GM19452 (cell line): Measurements from ENCODE around the gene COL6A3.

Experiments
- ATAC-seq: cut with Tn5 transposase; IDR thresholded peaks from one replicate; pipeline ENCODE4 v1.9.1; 2021; ENCODE audit not compliant: unreplicated experiment

COL6A3 gene

DNA sequence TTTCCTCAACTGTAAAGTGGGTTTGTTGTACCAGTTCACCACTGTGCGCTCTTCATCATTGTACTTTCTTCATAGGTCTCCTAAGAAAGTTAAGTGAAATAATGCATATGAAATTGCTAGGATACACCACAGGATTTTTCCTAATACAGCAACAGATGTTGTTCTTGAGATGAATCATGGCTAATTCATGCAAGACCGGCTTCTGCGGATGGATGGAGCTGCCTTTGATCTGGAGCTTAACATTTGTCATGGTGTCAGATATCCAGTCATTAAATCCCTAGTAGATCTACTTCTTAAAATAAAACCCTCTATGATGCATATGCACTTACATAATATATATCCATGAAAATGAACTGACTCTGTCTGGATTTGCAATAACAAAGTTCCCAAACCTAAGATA lies 114.1 kb downstream of the COL6A3 start:
- no peak for ATAC-seq

DNA sequence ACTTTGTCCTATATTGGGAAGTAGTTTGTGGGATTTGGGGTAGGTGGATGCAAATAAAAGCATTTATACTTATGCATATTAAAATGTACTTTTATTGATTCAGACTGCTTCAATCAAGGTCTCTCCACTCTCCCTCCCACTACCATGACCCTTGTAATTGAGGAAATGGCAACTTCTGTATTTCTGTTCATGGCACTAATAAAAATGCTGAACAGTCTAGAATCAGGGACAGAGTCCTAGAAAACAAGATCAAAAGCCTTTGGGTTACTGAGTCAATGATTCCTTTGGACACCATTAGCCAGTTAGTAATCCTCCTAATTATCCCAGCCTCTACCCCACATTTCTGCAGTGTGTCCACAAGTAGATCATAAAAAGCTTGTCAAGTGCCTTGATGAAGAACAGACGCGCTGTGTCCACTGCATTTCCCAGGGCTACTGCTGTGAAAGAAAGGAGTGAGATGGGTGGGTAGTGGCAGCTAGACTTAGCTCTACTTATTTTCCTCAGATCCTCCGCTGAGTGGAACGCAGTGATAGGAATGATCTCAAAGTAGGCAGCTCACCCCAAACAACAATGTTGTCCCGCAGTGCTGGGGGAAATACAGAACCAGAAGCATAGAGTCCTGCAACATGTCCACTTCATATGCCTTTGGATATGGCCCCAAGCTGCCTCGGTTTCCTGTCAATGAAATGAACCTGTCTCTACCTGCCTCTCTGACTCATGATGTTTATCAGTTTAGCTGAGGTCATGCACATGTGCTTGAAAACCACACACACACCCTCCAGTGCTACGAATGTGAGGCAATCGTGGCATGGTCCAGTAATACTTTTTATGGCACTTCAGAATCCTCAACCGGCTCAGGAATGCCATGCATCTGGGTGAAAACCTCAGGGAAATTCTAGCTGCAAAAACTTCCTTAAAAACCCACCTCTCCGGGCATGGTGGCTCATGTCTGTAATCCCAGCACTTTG lies 115.5 kb downstream of the COL6A3 start:
- ATAC-seq, result no peak

DNA sequence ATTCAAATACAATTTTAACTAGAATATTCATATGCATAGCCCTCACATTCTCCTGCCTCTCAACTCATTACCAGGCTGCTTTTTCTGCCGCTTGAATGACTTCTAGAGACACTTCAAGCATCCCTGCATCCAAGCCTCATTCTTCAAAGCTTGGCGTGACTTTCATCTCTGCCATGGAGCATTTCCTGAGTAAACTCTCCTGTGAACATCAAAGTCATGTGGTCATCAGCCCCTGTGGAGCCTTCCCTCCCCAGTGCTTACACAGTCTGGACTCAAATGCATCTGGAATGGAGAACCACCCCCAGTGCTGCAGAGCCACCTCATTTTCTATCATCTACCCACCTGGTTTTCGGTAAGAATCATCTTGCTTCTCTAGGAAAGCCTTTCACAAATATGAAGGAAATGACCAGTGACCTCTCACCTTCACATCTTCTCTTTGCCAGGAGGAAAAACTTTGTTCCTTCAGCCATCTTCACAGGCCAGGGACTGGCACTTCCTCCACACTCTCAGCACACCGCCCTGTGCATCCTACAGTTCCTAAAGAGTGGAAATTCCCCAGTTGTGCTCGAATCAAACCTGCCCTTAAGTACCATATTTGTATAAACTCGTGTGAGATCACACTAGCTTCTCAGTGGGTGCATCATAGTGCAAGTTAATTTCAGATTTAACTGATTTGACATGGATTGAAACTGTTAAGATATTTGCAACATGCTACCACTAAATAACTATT lies 116.4 kb downstream of the COL6A3 start:
- no peak for ATAC-seq

DNA sequence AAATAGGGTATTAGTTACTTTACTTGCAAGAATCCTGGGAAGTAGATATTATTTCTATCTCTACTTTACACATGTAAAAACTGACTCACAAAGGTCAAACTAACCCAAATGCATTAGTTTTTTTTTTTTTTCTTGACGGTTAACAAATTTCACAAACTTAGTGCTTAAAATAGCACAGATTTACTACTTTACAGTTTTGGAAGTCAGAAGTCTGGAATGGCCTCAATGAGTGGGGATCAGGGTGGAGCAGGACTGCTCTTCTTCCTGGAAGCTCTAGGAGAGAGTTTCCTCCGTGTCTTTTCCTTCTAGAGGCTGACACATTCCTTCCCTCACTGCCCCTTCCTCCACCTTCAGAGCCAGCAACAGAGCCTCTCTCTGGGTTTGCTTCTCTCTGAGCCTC lies 117.2 kb downstream of the COL6A3 start:
- ATAC-seq, result no peak

DNA sequence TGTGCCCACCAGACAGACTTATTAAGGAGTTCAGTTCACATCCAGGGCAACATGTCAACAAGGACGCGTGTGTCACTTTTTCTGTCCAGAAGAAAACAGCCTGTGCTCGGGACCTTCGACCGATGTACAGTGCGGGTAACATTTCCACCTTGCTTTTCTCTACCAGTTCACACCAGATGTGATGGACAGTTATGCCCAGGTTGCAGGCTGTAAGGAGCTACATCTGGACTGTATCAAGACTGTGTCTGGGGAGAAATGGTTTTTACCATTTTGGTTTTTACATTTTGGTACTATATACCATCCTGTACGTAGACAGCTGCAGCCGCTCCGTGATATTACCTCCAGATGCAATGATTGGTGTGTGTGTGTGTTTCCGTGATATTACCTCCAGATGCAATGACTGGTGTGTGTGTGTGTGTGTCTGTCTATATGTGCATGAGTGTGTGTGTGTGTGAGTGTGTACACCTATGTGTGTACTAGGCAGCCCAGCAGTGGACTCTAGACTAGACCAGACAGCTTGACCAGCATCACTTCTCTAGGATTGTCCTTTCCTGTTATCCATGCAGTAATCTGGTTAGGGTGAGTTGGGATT lies 118.0 kb downstream of the COL6A3 start:
- no peak for ATAC-seq

DNA sequence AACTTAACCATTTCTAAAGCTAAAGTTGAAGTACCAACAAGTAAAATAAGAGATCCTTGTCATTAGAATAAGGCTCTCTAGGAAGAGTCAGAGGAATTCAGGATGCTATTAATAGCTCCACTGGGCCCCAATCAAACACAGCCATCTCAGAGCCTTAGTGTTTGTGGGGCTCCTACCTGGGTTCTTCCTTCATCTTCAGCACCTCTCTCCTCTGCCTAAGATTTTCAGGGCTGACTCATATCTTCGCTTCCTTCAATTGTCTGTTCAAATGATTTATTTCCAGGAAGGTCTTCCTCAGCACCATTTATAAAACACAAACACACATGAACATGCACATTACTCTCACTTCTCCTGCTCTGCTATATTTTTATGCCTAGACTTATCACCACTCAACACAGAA lies 119.5 kb downstream of the COL6A3 start:
- ATAC-seq, result no peak

DNA sequence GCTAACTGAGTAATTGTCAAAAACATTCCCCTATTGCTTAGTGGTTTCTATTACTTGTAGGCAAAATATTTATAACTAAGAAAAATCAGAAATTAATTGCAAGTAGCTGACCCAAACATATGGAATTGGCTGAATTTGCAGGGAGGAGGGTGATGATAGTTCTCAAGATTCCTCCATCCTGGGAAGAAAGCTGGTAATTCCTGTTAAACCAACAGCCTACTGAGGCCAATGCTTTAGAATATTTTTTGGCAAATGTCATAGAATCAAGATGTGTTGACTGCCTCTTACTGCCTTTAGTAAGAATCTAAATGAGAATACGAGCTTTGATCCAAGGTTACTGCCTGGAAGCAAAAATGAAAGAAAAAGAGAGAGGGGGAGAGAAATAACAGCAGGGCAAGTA lies 120.0 kb downstream of the COL6A3 start:
- ATAC-seq, result no peak

DNA sequence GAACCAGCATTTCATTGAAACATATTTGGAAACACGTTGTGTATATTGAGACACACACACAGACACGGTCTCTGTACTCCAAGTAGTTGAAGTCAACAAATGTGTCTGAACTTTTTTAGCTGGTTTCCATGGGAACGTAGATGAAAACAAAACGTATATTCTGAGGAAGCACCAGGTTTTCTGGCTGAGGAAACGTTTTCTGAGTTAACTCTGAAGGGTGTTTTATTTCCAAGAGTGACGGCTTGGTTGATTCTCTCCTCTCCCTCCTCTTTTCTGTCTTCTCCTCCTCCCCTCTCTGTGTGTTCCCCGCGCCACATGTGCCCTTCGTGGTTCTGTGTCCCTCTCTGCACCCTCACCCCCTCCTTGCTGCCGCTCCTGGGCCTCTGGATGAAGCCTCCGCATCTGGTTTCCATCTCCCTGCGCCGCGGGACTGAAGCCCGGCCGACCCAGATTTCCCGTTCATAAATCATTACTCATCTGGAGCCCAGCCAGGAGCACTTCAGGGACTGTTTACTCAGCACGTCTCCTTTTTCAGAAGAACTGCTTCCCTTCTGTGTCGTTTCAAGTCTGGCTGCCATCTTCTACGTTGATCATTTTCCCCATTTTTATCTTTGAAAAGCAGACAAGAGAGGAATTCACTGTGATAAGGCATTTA lies 122.7 kb downstream of the COL6A3 start:
- no peak for ATAC-seq

DNA sequence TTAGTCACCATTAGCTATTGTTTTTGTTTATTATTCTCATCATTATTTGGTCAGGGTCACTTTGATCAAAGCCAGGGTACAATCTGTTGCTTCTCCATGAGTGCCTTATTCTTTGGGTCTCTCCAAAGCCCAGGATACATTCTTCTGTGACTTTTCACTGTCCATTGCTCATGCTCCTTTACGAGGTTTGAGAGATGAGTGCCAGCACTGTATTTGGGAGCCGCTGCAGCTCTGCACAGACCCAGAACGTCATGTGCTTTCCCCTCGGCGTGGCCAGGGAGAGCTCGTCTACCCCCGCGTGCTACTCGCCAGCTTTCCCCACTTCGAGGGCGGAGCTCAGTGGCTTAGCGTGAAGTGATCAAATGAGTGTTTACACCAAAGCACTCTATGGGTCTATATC lies 123.7 kb downstream of the COL6A3 start:
- ATAC-seq, result no peak

DNA sequence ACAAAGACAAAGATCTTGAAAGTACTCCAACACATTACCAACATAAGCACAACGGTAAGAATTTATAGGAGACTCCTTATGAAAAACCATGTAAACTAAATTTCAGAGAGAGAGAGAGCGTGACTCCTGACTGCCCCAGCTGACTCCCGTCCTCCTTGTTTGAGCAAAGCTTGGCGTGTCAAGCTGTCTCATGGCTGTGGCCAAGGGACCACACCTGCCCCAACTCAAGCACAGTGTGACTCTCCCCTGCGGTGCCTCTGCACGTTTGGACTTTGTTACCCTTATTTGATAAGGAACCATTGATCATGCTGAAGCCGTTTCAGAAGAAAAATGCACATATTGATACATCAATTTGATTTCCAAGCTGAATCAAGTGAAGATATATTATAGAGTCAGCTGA lies 124.8 kb downstream of the COL6A3 start:
- no peak for ATAC-seq

DNA sequence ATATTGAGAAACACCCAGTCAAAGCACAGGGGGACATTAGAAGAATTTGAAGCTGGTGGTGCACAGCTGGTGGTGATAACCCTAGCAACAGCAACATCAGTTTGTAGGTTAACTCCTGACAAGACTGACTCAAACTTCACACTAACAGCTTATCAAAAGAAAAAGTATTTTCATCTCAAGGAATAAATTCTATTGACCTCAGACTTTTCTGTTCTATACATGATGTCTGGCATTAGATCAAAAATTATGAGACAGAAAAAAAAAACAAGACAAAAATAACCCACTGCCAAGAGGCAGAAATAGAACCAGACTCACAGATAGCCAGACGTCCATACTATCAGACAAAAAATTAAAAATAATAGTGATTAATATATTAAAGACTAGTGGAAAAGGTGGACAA lies 126.1 kb downstream of the COL6A3 start:
- no peak for ATAC-seq

DNA sequence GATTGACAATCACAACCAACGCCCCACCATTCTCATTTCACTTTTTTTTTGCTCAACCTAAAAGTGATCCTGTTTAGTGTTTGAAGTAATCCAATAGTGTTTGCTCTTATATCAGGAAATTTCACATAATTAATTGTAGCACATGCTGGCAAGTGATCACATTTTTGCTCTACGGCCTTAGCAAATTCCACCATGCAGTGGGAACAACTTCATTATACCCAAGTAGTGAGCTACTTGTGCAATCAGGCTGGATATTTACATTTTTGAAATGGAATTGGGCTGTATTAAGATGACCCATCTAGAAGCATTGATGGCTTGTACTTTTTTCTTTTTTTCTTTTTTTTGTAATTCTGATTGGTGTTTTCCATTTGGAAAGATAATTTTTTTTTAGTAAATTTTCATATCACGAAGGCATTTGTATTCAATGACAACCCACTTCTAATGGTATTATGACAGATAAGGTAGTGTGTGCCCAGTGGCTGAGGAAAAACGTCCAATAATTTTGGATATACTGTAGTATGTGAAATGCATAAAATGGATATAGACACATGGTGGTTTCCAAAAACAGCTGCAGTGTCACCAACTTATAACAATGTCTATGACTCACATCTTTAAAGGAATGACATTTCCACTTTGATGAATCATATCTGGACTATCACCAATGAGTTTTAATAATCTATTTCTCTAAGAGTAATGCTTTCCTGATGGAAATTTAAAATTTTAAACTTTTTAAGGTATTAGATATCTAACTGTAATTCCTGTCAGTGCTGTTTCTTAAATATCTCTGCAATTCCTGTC lies 130.6 kb downstream of the COL6A3 start:
- ATAC-seq, result no peak

DNA sequence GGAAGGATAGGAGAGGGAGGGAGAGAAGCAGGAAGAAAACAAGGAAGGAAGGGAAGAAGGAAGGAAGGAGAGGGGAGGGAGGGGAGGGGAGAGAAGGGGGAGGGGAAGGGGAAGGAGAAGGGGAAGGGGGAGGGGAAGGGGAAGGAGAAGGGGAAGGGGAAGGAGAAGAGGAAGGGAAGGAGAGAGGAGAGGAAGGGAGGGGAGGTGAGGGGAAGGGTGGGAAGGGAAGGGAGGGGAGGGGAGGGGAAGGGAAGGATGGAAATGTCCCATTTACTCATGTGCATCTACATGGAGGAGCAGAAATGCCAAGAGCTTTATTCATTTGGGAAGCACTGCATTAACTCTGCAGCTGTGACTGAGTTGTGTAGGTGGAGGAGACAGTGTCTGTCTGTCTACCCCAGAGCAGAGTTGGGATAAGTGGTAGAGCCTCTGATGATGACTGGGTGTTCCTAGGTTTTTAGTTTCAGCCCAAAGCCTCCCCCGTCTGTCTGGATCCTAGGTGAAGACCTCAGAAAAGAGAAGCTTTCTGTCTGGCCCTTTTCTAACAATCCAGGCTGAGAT lies 131.3 kb downstream of the COL6A3 start:
- no peak for ATAC-seq

DNA sequence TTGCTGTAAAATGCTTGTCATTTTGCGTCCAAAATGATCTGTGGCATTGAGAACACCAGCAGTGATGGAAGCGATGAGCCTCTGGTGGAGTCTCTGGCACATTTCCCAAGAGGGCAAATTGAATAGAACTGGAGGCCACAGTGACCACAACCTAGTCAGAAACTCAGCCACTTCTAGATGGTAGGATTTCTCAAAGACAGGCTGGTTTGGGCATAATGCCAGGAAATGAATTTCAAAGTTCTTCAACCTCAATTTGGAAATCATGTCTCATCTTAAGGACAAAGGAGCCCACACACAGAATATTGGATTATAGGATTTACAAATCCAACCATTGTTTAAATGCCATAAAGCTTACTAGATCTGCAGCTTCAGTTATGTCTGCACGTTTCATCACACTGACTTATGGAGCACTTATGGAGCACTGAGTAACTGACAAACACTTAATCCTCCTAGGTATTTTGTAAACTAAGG lies 132.1 kb downstream of the COL6A3 start:
- ATAC-seq, result no peak

DNA sequence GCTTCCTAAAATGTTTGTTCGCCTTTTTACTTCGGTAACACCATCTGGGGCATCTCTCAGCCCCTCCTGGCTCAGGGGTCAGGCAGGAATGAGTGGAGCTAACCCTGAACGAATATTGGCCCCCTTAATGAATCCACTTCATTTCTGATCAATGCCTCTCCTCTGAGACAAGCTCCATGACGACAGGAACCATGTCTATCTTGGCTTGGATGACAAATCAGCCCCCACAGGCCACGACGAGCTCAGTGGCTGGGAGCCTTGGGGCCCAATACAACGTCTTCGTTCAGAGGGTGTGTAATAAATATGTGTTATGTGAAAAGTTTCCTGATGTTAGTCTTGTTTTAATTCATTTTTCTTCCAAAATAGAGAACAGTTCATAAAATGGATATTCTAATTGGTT lies 133.0 kb downstream of the COL6A3 start:
- ATAC-seq, result no peak

DNA sequence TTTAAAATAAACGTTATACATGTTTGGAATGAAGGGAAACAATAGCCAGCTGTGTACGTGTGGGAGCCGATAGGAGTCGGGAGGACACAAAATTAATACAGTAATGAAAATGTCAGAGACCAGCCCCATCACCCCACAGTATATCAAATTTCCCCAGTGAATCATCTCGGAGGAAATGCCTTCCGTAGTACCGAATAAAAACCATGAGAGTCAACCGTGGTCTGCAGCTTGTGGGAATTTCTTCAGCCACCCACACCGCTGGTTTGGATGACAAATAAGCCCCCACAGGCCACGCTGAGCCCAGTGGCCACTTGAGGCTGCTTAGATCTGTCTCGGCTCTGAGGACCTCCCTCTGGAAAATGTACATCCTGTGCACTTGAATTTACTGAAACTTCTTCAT lies 133.7 kb downstream of the COL6A3 start:
- no peak for ATAC-seq

DNA sequence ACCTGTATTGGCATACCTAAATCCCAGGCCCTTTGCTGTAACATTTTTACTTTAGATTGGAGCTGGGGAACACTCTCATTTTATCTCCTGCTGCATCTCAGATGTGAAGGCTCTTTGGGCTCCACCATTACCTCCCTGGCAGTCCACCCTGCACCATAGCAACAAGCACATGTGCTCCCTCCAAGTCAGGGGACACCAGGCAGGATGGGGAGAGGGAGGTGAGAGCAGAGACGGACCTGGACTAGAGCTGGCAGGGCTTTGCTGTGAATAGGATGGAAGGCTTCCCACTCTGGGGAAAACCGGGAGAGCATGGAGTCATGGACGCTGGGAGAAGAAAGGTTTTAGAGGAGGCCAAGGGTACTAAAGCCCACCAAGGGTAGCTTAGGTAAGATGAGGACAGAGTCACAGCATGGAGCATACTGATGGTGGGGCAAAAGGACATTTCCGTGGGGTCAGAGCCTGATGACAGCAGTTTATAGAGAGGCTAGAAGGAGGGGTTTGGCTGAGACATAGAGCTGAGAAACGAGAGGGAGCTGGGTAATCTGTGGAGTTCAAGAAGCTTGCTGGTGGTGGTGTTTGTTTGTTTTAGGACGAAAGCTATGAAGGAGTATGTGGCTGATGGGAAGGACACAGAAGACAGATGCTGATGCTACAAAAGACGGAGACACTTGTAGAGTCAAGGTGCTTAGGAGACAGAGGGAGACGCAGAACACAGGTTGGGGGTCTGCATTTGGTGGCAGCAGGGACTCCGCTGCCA lies 134.8 kb downstream of the COL6A3 start:
- no peak for ATAC-seq

DNA sequence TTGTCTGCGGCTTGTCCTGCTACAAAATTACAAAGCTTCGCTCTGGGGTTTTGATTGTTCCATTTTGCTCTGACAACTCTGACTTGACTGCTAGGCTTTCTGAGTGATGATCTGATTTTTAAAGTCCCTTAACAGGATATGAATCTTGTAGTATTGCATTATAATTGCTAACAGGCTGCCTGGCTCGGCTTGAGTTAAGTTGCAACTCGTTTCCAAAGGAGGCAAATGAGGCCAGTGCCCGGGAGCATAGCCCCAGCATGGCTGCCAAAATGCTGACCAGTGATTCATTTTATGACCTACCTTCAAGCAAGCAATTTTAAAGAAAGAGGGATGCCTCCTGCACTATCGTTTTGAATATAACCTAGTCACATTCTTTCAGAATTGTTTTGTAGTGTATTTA lies 135.4 kb downstream of the COL6A3 start:
- no peak for ATAC-seq

DNA sequence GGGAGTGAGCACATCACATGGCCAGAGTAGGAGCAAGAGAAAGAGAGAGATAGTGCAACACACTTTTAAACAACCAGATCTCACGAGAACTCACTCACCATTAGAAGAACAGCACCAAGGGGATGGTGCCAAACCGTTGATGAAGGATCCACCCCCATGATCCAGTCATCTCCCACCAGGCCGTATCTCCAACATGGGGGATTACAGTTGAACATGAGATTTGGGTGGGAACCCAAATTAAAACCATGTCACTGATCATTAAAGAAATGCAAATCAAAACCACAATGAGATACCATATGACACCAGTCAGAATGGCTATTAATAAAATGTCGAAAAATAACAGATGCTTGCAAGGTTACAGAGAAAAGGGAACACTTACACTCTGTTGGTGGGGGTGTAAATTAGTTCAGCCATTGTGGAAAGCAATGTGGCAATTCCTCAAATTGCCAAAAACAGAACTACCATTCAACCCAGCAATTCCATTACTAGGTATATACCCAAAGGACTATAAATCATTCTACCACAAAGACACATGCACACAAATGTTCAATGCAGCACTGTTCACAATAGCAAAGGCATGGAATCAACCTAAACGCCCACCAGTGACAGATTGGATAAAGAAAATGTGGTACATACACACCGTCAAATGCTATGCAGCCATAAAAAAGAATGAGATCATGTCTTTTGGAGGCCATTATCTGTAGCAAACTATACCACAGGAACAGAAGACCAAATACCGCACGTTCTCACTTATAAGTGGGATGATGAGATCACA lies 137.1 kb downstream of the COL6A3 start:
- ATAC-seq, result no peak
